H9 (cell line): ENCODE results near the gene EPC2. TPM values are rescaled to one million over a fixed set of nuclear protein-coding genes. Genes with fewer than 3 reads are reported as not detected.

Experiments used
- DNase-seq: peaks from one replicate; pipeline ENCODE4 v3.0.0-alpha.2; 2017
- H2AFZ ChIP-seq: one replicate; pipeline ENCODE4 v1.6.1; 2013; ENCODE audit warnings: mild to moderate bottlenecking, low read length, control low read depth, moderate library complexity
- H2AK5ac ChIP-seq: 2 replicates; pipeline ENCODE4 v1.6.1; 2013; ENCODE audit warnings: low read length, control low read depth, mixed read lengths; ENCODE audit not compliant: insufficient read length
- H2BK120ac ChIP-seq: one replicate; pipeline ENCODE4 v1.6.1; 2013; ENCODE audit warnings: low read depth, mild to moderate bottlenecking, low read length, control low read depth, inconsistent platforms; ENCODE audit not compliant: poor library complexity, severe bottlenecking
- H2BK12ac ChIP-seq: 2 replicates; pipeline ENCODE4 v1.6.1; 2013; ENCODE audit warnings: low read length, control low read depth, mixed read lengths, low read depth; ENCODE audit not compliant: insufficient read length
- H2BK15ac ChIP-seq: 2 replicates; pipeline ENCODE4 v1.6.1; 2013; ENCODE audit warnings: low read depth, low read length, control low read depth
- H2BK20ac ChIP-seq: one replicate; pipeline ENCODE4 v1.6.1; 2013; ENCODE audit warnings: low read depth, mild to moderate bottlenecking, low read length, control low read depth, inconsistent platforms; ENCODE audit not compliant: poor library complexity, severe bottlenecking
- H2BK5ac ChIP-seq: 2 replicates; pipeline ENCODE4 v1.6.1; 2013; ENCODE audit warnings: low read length, control low read depth, mixed read lengths; ENCODE audit not compliant: insufficient read length
- H3K14ac ChIP-seq: 2 replicates; pipeline ENCODE4 v1.6.1; 2013; ENCODE audit warnings: low read length, control low read depth; ENCODE audit not compliant: insufficient read depth
- H3K18ac ChIP-seq: 2 replicates; pipeline ENCODE4 v1.6.1; 2013; ENCODE audit warnings: low read depth, mild to moderate bottlenecking, mixed read lengths, low read length, control low read depth; ENCODE audit not compliant: insufficient read length
- H3K23ac ChIP-seq: 2 replicates; pipeline ENCODE4 v1.6.1; 2013; ENCODE audit warnings: low read length, control low read depth, mixed read lengths, low read depth; ENCODE audit not compliant: insufficient read length
- H3K23me2 ChIP-seq: 2 replicates; pipeline ENCODE4 v1.6.1; 2013; ENCODE audit warnings: low read depth, mild to moderate bottlenecking, mixed read lengths, low read length, control low read depth; ENCODE audit not compliant: insufficient read length, poor library complexity, severe bottlenecking
- H3K27ac ChIP-seq: 2 replicates; pipeline ENCODE4 v1.5.1; 2013; ENCODE audit warnings: low read length, control low read depth, mixed read lengths, low read depth; ENCODE audit not compliant: insufficient read length
- H3K27me3 ChIP-seq: 2 replicates; pipeline ENCODE4 v1.6.1; 2013; ENCODE audit warnings: low read length, control low read depth, inconsistent platforms; ENCODE audit not compliant: insufficient read depth
- H3K4ac ChIP-seq: 2 replicates; pipeline ENCODE4 v1.6.1; 2013; ENCODE audit warnings: low read depth, mild to moderate bottlenecking, control low read depth, inconsistent platforms, low read length, moderate library complexity
- H3K4me1 ChIP-seq: 2 replicates; pipeline ENCODE4 v1.6.1; 2013; ENCODE audit warnings: low read length, control low read depth, inconsistent platforms; ENCODE audit not compliant: insufficient read depth
- H3K4me2 ChIP-seq: 2 replicates; pipeline ENCODE4 v1.6.1; 2013; ENCODE audit warnings: low read length, control low read depth, mixed read lengths; ENCODE audit not compliant: insufficient read length, insufficient read depth
- H3K56ac ChIP-seq: 2 replicates; pipeline ENCODE4 v1.6.1; 2013; ENCODE audit warnings: low read depth, mild to moderate bottlenecking, mixed read lengths, low read length, control low read depth; ENCODE audit not compliant: insufficient read length
- H3K79me1 ChIP-seq: 2 replicates; pipeline ENCODE4 v1.6.1; 2013; ENCODE audit warnings: low read depth, mild to moderate bottlenecking, moderate library complexity, low read length, control low read depth, inconsistent platforms; ENCODE audit not compliant: insufficient read depth, poor library complexity, severe bottlenecking
- H3K79me2 ChIP-seq: 2 replicates; pipeline ENCODE4 v1.6.1; 2013; ENCODE audit warnings: low read length, control low read depth, inconsistent platforms; ENCODE audit not compliant: insufficient read depth
- H3K9ac ChIP-seq: 2 replicates; pipeline ENCODE4 v1.6.1; 2013; ENCODE audit warnings: low read length, control low read depth, mixed read lengths; ENCODE audit not compliant: insufficient read length; ENCODE audit errors: extremely low read depth
- H3K9me3 ChIP-seq: one replicate; pipeline ENCODE4 v1.6.1; 2013; ENCODE audit warnings: low read depth, low read length, inconsistent platforms; ENCODE audit not compliant: control insufficient read depth
- H3T11ph ChIP-seq: one replicate; pipeline ENCODE4 v1.6.1; 2013; ENCODE audit warnings: mild to moderate bottlenecking, low read length, control low read depth, inconsistent platforms
- H4K20me1 ChIP-seq: one replicate; pipeline ENCODE4 v1.6.1; 2013; ENCODE audit not compliant: control insufficient read depth, insufficient read length, insufficient read depth
- H4K5ac ChIP-seq: 2 replicates; pipeline ENCODE4 v1.6.1; 2013; ENCODE audit warnings: low read depth, mild to moderate bottlenecking, mixed read lengths, low read length, control low read depth; ENCODE audit not compliant: insufficient read length
- H4K8ac ChIP-seq: replicated peaks from 2 replicates; pipeline ENCODE4 v1.6.1; 2013; ENCODE audit warnings: low read length, control low read depth, mixed read lengths, low read depth; ENCODE audit not compliant: insufficient read length
- H4K91ac ChIP-seq: 2 replicates; pipeline ENCODE4 v1.6.1; 2013; ENCODE audit warnings: low read depth, mild to moderate bottlenecking, moderate library complexity, mixed read lengths, low read length, control low read depth; ENCODE audit not compliant: insufficient read length
- H3K27ac Mint-ChIP-seq, 3 experiments: 2 replicates in 2 of 3; 3 replicates in 1 of 3; pipeline ENCODE4 v1.8.0; 2020 to 2021; ENCODE audit warnings: mixed read lengths in 3 of 3, mild to moderate bottlenecking in 1 of 3, moderate library complexity in 1 of 3
- H3K27me3 Mint-ChIP-seq: 2 replicates; pipeline ENCODE4 v1.8.0; 2021; ENCODE audit warnings: low read depth, mild to moderate bottlenecking, moderate library complexity, mixed read lengths
- H3K36me3 Mint-ChIP-seq, 3 experiments: 2 replicates in 2 of 3; 3 replicates in 1 of 3; pipeline ENCODE4 v1.8.0; 2020 to 2021; ENCODE audit warnings: low read depth in 3 of 3, mixed read lengths in 3 of 3; ENCODE audit not compliant: insufficient read depth in 1 of 3
- H3K4me1 Mint-ChIP-seq, 2 experiments: 2 replicates each; pipeline ENCODE4 v1.8.0; 2020; ENCODE audit warnings: mixed read lengths in 2 of 2
- H3K4me3 Mint-ChIP-seq, 2 experiments: 2 replicates in 1 of 2; 3 replicates in 1 of 2; pipeline ENCODE4 v1.8.0; 2020 to 2021; ENCODE audit warnings: mild to moderate bottlenecking in 2 of 2, mixed read lengths in 2 of 2, moderate library complexity in 1 of 2
- H3K9me3 Mint-ChIP-seq, 2 experiments: 2 replicates in 1 of 2; 3 replicates in 1 of 2; pipeline ENCODE4 v1.8.0; 2020; ENCODE audit warnings: mild to moderate bottlenecking in 2 of 2, mixed read lengths in 2 of 2, moderate library complexity in 1 of 2
- WGBS: extraction: QIAGEN DNeasy Blood & Tissue Kit; methylation state at CpG from one replicate; pipeline ENCODE4 v1.1.7; 2013; ENCODE audit warnings: missing lambda C conversion rate, low lambda C conversion rate, mixed read lengths; ENCODE audit not compliant: insufficient read length; ENCODE audit errors: extremely low coverage; 5-methylcytosine and 5-hydroxymethylcytosine counted together
- total RNA-seq: library from RNA; stranded (reverse); gene quantifications from 2 replicates; pipeline ENCODE4 v1.2.1, GENCODE V29; 2021
- TF ChIP-seq, protein P1 (sequence below): fragments of 200-600 bp; sonication (generic); conservative IDR thresholded peaks from 3 replicates; pipeline ENCODE4 v1.8.0; 2021; ENCODE audit warnings: antibody characterized with exemption, mild to moderate bottlenecking

Gene EPC2
- total RNA-seq, 1 experiment from 2014 or later = 31.3 TPM

DNA sequence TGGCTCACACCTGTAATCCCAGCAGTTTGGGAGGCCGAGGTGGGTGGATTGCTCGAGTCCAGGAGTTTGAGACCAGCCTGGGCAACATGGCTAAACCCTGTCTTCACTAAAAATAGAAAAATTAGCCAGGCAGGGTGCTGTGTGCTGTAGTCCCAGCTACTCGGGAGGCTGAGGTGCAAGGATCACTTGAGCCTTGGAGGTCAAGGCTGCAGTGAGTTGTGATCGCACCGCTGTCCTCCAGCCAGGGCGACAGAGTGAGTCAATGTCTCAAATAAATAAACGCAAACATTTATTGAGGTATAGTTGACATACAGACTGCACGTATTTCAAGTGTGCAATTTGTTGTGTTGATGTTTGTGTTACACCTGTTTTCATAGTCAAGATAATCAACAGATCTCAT, 19.7 kb downstream of the EPC2 start:
- no peak overlapping the region for H2BK12ac ChIP-seq
- H3K14ac ChIP-seq = no peak overlapping the region
- no peak overlapping the region for H3K9ac ChIP-seq
- Mint-ChIP-seq H3K4me1 (peaks cover 16 to 17% of the 10 kb centered on the region in 2 experiments), H3K36me3 (peaks cover 3 to 4% (median 4%) of the 10 kb centered on the region in 3 experiments; a peak in 2 of 7 replicates), H3K9me3 (no peaks in the 10 kb centered on the region; a peak in 1 of 5 replicates), H3K27me3 (no peaks in the 10 kb centered on the region), H3K27ac (no peak overlapping the region; a peak in 1 of 7 replicates), H3K4me3 (no peak overlapping the region)
- no peak overlapping the region for H3K4me2 ChIP-seq
- no peak for DNase-seq
- no peak overlapping the region for H3K27ac ChIP-seq
- H3K9me3 ChIP-seq = no peaks in the 10 kb centered on the region
- no peaks in the 10 kb centered on the region for H4K20me1 ChIP-seq
- no peak overlapping the region for H2AFZ ChIP-seq
- H3K18ac ChIP-seq = no peak overlapping the region
- H2BK20ac ChIP-seq = no peak overlapping the region
- H4K91ac ChIP-seq = no peak overlapping the region
- no peak overlapping the region for H2AK5ac ChIP-seq
- no peak overlapping the region for H3K4ac ChIP-seq
- H3K23me2 ChIP-seq = no peaks in the 10 kb centered on the region
- no peak overlapping the region for H4K8ac ChIP-seq
- H2BK5ac ChIP-seq = no peak overlapping the region
- H3K27me3 ChIP-seq = no peaks in the 10 kb centered on the region
- H3K56ac ChIP-seq = no peak overlapping the region
- TF ChIP-seq, protein P1, sequence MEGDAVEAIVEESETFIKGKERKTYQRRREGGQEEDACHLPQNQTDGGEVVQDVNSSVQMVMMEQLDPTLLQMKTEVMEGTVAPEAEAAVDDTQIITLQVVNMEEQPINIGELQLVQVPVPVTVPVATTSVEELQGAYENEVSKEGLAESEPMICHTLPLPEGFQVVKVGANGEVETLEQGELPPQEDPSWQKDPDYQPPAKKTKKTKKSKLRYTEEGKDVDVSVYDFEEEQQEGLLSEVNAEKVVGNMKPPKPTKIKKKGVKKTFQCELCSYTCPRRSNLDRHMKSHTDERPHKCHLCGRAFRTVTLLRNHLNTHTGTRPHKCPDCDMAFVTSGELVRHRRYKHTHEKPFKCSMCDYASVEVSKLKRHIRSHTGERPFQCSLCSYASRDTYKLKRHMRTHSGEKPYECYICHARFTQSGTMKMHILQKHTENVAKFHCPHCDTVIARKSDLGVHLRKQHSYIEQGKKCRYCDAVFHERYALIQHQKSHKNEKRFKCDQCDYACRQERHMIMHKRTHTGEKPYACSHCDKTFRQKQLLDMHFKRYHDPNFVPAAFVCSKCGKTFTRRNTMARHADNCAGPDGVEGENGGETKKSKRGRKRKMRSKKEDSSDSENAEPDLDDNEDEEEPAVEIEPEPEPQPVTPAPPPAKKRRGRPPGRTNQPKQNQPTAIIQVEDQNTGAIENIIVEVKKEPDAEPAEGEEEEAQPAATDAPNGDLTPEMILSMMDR = no peak
- WGBS = no CpG with 5 or more reads among the region's 8 CpGs
- no peak overlapping the region for H2BK15ac ChIP-seq
- H3K79me2 ChIP-seq = peaks cover 23% of the 10 kb centered on the region; the same call in 1 of the 2 replicates
- H3K23ac ChIP-seq = no peak overlapping the region
- H4K5ac ChIP-seq = no peak overlapping the region
- H3K79me1 ChIP-seq = peaks cover 4% of the 10 kb centered on the region
- peaks cover 3% of the 10 kb centered on the region; the same call in 1 of the 2 replicates for H3K4me1 ChIP-seq
- no peak overlapping the region for H2BK120ac ChIP-seq
- no peak overlapping the region for H3T11ph ChIP-seq
